Measurements from ENCODE around the gene ZNF692. TPM values are rescaled to one million over a fixed set of nuclear protein-coding genes. Genes with fewer than 3 reads are reported as not detected.

Gene ZNF692
- total and polyA plus RNA-seq, 7 donors = 13.4 to 30.8 (median 19.6) TPM

DNA sequence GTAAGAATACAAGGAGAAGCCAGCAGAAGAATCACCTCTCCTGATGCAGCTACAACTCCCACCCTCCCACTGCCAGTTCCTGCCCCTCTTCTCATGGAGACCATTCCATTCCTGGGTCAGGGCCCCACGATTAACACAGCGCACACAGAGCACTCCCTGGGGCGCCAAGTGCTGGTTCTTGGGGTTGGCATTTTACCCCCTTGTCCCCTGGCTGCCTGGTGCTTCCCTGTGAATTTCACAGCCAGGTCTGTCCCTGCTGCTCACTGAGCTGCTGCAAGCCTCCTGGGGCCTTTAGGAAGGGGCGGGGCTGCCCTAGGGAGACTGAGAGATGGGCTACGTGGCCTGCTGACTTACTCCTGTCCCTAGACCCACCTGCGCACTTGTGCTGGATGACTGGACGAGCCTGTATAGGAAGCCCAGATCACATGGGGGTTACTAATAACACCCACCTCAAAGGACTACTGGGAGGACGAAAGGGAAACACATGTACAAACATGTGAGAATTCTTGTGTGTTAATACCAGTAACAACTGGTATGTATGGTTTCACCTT is 16.0 kb downstream of the ZNF692 start:
- WGBS, 3 donors = 64 to 76% (median 71%) methylated on average over 8 of the region's 8 CpGs
- peak overlapping the region; percentile 72 for H3K27ac ChIP-seq
- DNase-seq = no peak
- ATAC-seq = no peak
- H3K27me3 ChIP-seq (ENCODE audit: insufficient read depth in 3 of 3, low read length in 2 of 3) = no peaks in the 10 kb centered on the region
- H3K4me1 ChIP-seq = peaks cover 43% of the 10 kb centered on the region
- TF ChIP-seq, protein P1, sequence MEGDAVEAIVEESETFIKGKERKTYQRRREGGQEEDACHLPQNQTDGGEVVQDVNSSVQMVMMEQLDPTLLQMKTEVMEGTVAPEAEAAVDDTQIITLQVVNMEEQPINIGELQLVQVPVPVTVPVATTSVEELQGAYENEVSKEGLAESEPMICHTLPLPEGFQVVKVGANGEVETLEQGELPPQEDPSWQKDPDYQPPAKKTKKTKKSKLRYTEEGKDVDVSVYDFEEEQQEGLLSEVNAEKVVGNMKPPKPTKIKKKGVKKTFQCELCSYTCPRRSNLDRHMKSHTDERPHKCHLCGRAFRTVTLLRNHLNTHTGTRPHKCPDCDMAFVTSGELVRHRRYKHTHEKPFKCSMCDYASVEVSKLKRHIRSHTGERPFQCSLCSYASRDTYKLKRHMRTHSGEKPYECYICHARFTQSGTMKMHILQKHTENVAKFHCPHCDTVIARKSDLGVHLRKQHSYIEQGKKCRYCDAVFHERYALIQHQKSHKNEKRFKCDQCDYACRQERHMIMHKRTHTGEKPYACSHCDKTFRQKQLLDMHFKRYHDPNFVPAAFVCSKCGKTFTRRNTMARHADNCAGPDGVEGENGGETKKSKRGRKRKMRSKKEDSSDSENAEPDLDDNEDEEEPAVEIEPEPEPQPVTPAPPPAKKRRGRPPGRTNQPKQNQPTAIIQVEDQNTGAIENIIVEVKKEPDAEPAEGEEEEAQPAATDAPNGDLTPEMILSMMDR (IDR thresholded peaks at IDR 0.05) = no peak
- intact Hi-C loops (cut with DNase I) = no loop called here
- H3K4me3 ChIP-seq = no peak overlapping the region
- H3K9me3 ChIP-seq = no peaks in the 10 kb centered on the region
- H3K36me3 ChIP-seq (ENCODE audit: insufficient read depth in 1 of 2, low read depth in 1 of 2) = peaks cover 19 to 35% of the 10 kb centered on the region in 2 donors

DNA sequence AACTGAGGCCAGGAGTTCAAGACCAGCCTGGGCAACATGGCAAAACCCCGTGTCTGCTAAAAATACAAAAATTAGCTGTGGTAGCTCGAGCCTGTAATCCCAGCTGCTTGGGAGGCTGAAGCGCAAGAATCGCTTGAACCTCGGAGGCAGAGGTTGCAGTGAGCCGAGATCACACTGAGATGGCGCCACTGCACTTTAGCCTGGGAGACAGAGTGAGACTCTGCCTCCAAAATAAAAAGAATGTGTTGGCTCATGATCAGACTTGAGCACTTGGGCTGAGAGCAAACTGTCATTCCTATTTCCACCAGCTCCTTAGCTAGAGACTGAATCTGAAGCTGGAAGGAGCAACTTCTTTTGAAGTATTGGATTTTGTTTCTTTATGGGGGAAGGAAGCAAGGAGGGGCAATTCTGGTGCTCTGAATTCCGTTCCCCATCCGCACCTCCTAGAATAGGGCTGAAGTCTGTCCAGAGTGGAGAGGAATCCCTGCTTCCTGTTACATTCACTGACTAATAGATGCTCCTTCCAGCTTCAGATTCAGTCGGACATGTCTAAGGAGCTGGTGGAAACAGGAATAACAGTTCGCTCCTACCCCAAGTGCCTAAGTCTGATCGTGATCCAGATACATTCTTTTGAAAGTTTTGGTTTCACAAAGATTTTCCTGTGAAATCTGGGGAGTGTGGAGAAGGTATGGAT is 17.0 kb downstream of the ZNF692 start:
- TF ChIP-seq, protein P1 (IDR thresholded peaks at IDR 0.05) = peak; percentile 39
- DNase-seq = peak; percentile 42 to 63
- Histone ChIP-seq H3K4me1 (peaks cover 50% of the 10 kb centered on the region), H3K27me3 (ENCODE audit: insufficient read depth in 3 of 3, low read length in 2 of 3) (no peaks in the 10 kb centered on the region), H3K36me3 (ENCODE audit: insufficient read depth in 1 of 2, low read depth in 1 of 2) (peaks cover 12 to 25% of the 10 kb centered on the region in 2 donors), H3K9me3 (no peaks in the 10 kb centered on the region), H3K4me3 (peak overlapping the region; percentile 2), H3K27ac (peak overlapping the region; percentile 72)
- intact Hi-C loops (cut with DNase I) = loop anchor here in 1 of 2 donors (1.0 kb wide), 1 partner anchor 15 kb away; no protein-coding TSS in a partner anchor
- 32 to 38% (median 36%) methylated on average over 12 of the region's 12 CpGs for WGBS, 3 donors
- no peak for ATAC-seq

DNA sequence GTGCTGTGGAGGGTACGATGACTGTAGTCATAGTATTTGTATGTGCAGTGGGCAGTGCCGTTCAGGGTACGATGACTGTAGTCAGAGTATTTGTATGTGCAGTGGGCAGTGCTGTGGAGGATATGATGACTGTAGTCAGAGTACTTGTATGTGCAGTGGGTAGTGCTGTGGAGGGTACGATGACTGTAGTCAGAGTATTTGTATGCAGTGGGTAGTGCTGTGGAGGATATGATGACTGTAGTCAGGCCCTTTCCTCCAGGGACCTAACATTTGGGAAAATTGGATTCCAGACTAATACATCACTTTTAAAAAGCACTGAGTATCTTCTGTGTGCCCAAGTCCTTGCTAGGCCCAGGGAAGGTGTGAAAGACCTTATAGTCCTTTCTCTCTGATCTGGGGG is 17.9 kb downstream of the ZNF692 start:
- H3K4me1 ChIP-seq = peaks cover 50% of the 10 kb centered on the region
- TF ChIP-seq, protein P1 (IDR thresholded peaks at IDR 0.05) = no peak
- H3K27ac ChIP-seq = peak overlapping the region; percentile 72
- intact Hi-C loops (cut with DNase I) = loop anchor here in 1 of 2 donors (1.0 kb wide), 1 partner anchor 16 kb away; no protein-coding TSS in a partner anchor
- no peaks in the 10 kb centered on the region for H3K27me3 ChIP-seq (ENCODE audit: insufficient read depth in 3 of 3, low read length in 2 of 3)
- no peak overlapping the region for H3K4me3 ChIP-seq
- DNase-seq = no peak
- 85 to 95% (median 95%) methylated on average over 4 of the region's 4 CpGs for WGBS, 3 donors
- H3K9me3 ChIP-seq = no peaks in the 10 kb centered on the region
- ATAC-seq = no peak
- H3K36me3 ChIP-seq (ENCODE audit: insufficient read depth in 1 of 2, low read depth in 1 of 2) = peaks cover 5 to 16% of the 10 kb centered on the region in 2 donors

DNA sequence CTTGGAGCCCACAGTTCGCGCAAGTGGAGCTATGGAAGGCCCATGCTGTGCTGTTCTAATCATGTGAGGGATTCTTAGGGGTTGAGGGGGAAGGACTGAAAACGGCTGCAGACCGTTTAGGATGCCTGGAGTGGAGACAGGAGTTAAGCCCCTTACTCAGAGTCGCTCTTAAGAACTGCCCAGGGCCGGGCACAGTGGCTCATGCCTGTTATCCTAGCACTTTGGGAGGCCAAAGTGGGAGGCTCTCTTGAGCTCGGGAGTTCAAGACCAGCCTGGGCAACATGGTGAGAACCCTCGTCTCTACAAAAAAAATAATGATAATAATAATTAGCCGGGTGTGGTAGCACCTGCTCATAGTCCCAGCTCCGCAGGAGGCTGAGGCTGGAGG is 19.7 kb downstream of the ZNF692 start:
- Histone ChIP-seq H3K9me3 (no peaks in the 10 kb centered on the region), H3K4me3 (peak overlapping the region; percentile 74), H3K36me3 (ENCODE audit: insufficient read depth in 1 of 2, low read depth in 1 of 2) (no peaks in the 10 kb centered on the region), H3K4me1 (peaks cover 50% of the 10 kb centered on the region), H3K27me3 (ENCODE audit: insufficient read depth in 3 of 3, low read length in 2 of 3) (no peaks in the 10 kb centered on the region), H3K27ac (peak overlapping the region; percentile 97)
- no peak for DNase-seq
- 12 to 16% (median 15%) methylated on average over 9 to 10 of the region's 10 CpGs for WGBS, 3 donors
- peak in 1 of 4 donors; percentile 1 for ATAC-seq
- intact Hi-C loops (cut with DNase I) = loop anchor here in 1 of 2 donors (2.0 kb wide), 1 partner anchor 20 kb away; the partner anchor contains the start of gene ZNF692
- TF ChIP-seq, protein P1 (IDR thresholded peaks at IDR 0.05) = no peak

Data from psoas muscle (tissue), 8 donors.